Measurements from ENCODE around the gene EN2.

The EN2 gene

DNA sequence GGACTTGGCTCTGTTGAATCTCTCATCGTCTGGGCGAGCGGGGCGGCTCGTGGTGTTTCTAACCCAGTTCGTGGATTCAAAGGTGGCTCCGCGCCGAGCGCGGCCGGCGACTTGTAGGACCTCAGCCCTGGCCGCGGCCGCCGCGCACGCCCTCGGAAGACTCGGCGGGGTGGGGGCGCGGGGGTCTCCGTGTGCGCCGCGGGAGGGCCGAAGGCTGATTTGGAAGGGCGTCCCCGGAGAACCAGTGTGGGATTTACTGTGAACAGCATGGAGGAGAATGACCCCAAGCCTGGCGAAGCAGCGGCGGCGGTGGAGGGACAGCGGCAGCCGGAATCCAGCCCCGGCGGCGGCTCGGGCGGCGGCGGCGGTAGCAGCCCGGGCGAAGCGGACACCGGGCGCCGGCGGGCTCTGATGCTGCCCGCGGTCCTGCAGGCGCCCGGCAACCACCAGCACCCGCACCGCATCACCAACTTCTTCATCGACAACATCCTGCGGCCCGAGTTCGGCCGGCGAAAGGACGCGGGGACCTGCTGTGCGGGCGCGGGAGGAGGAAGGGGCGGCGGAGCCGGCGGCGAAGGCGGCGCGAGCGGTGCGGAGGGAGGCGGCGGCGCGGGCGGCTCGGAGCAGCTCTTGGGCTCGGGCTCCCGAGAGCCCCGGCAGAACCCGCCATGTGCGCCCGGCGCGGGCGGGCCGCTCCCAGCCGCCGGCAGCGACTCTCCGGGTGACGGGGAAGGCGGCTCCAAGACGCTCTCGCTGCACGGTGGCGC, at the start of gene EN2:
Gene EN2 (plus strand): TSS at position 19 of the 767 bp plus-strand sequence. CDS start 249 bp downstream, at position 268.
- Mint-ChIP-seq H3K36me3 (no peaks in the 10 kb centered on the region), H3K4me1 (peaks cover 8% of the 10 kb centered on the region), H3K4me3 (peak within 1 kb of the TSS; percentile 71), H3K9me3 (peaks cover 2% of the 10 kb centered on the region), H3K27me3 (peaks cover 31% of the 10 kb centered on the region), H3K27ac (peak within 1 kb of the TSS; percentile 68)
- ATAC-seq (ENCODE audit: low read depth) = no peak
- DNase-seq (ENCODE audit: low spot score in 2 of 2) = peak in 1 of 2 donors; percentile 35

DNA sequence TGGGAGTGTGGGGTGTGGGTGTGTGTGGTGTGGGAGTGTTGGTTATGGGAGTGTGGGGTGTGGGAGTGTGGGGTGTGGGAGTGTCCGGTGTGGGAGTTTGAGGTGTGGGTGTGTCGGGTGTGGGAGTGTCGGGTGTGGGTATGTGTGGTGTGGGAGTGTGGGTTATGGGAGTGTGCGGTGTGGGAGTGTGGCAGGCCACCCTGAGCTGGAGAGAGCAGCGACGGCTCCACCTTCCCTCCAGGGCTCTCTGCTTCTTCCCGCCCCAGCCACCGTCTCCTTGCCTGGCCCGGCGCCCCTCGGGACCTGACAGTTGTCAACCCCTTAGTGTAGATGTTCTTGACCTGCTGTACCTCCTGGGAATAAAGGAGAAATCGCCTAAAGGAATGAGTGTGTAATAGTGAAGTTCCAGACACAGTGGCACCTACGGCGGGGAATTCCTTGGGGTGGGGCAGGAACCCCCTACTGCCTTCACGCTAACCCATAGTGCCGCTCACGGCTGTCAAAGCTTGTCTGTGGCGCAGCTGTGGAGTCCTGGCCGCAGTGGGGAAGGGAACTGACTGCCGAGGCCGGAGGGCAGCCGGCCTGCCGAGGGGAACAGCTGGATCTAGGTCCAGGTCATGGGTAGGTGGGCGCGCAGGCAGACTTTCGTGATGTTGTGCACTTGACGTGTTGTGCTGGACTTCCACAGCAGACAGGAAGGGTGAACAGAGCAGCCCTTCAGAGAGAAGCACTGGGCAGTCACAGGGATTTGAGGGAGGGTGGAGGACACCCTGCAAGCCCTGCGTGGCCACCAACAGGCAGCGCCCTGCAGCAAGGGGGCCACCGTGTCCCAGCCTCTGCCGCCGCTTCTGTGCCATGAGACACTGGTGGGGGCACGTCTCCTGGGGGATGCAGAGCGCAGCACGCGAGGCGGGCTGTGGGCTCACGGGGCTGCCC, 49.0 kb upstream of the EN2 start:
- H3K36me3 Mint-ChIP-seq = no peaks in the 10 kb centered on the region
- peaks cover 10% of the 10 kb centered on the region for H3K4me1 Mint-ChIP-seq
- DNase-seq (ENCODE audit: low spot score in 2 of 2) (no peak), ATAC-seq (ENCODE audit: low read depth) (peak; percentile 34)
- H3K27ac Mint-ChIP-seq = no peak overlapping the region
- H3K4me3 Mint-ChIP-seq = no peak overlapping the region
- H3K9me3 Mint-ChIP-seq = no peaks in the 10 kb centered on the region
- H3K27me3 Mint-ChIP-seq = peaks cover 23% of the 10 kb centered on the region

DNA sequence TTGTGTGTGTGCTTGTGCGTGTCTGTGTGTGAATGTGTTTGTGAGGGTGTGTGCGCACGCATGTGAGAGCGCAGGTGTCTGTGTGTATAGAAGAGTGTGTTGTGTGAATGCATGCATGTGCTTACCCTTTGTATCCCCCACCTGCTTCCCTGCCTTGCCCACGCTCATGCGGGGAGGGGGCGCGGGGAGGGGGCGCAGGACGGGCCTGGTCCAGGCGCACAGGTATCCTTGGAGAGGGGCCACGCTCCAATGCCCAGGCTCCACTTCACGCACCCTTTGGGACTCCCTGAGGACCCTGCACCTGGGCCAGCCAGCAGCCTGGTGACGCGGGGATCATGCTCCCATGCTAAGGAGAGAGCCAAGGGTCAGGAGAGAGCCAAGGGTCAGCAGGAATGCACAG, 47.9 kb upstream of the EN2 start:
- no peak for DNase-seq (ENCODE audit: low spot score in 2 of 2)
- no peak overlapping the region for H3K27ac Mint-ChIP-seq
- no peak for ATAC-seq (ENCODE audit: low read depth)
- H3K27me3 Mint-ChIP-seq = peaks cover 23% of the 10 kb centered on the region
- no peaks in the 10 kb centered on the region for H3K36me3 Mint-ChIP-seq
- no peaks in the 10 kb centered on the region for H3K9me3 Mint-ChIP-seq
- H3K4me3 Mint-ChIP-seq = no peak overlapping the region
- H3K4me1 Mint-ChIP-seq = peaks cover 10% of the 10 kb centered on the region

DNA sequence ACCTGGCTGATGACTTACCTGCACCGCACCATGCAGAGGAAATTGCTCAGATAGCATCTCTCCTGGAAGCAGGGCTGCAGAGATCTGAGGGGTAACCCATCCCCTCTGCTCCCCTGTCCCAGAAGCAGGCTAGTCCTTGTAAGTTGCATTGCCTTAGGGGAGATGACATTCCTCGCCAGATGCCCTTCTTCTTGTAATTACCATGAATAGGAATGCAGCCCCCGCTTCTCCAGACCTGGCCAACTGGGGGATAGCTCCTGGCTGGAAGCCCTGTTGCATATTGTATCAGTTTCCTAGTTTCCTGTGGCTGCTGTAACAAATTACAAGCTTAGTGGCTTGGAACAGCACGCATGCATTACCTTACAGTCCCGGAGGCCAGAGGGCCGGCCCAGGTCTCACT, 47.5 kb upstream of the EN2 start:
- no peak for DNase-seq (ENCODE audit: low spot score in 2 of 2)
- Mint-ChIP-seq H3K27ac (no peak overlapping the region), H3K27me3 (peaks cover 23% of the 10 kb centered on the region), H3K9me3 (no peaks in the 10 kb centered on the region), H3K4me3 (no peak overlapping the region), H3K36me3 (no peaks in the 10 kb centered on the region), H3K4me1 (peaks cover 10% of the 10 kb centered on the region)
- ATAC-seq (ENCODE audit: low read depth) = no peak

DNA sequence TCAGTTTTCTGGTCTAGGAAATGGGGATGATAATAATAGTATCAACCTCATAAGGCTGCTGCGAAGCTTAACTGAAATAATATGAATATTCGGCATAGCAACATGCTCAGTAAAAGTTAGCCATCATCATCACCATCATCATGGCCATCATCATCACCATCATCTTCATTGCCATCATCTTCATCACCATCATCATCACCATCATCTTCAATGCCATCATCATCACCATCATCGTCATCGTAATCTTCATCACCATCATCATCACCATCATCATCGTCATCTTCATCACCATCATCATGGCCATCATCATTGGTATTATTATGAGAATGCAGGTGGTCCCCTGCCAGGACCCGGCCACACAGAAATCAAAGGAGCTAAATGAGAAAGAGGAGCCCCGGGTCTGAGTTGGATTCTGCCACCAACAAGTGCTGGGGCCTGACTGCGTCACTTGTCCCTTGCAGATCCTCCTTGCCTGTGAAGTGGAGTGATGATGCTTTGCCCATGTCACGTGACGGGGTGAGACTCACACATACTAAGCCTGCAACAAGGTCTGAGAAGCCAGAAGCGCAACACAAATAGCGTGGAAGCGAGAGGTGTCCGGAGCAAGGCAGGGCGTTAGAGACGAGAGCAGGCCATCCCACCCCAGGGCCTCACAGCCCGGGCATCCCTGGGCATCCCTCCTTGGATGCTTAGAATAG, 46.1 kb upstream of the EN2 start:
- Mint-ChIP-seq H3K27ac (no peak overlapping the region), H3K36me3 (no peaks in the 10 kb centered on the region), H3K9me3 (no peaks in the 10 kb centered on the region), H3K27me3 (peaks cover 13% of the 10 kb centered on the region), H3K4me3 (no peak overlapping the region), H3K4me1 (peaks cover 10% of the 10 kb centered on the region)
- ATAC-seq (ENCODE audit: low read depth) (no peak), DNase-seq (ENCODE audit: low spot score in 2 of 2) (no peak)

DNA sequence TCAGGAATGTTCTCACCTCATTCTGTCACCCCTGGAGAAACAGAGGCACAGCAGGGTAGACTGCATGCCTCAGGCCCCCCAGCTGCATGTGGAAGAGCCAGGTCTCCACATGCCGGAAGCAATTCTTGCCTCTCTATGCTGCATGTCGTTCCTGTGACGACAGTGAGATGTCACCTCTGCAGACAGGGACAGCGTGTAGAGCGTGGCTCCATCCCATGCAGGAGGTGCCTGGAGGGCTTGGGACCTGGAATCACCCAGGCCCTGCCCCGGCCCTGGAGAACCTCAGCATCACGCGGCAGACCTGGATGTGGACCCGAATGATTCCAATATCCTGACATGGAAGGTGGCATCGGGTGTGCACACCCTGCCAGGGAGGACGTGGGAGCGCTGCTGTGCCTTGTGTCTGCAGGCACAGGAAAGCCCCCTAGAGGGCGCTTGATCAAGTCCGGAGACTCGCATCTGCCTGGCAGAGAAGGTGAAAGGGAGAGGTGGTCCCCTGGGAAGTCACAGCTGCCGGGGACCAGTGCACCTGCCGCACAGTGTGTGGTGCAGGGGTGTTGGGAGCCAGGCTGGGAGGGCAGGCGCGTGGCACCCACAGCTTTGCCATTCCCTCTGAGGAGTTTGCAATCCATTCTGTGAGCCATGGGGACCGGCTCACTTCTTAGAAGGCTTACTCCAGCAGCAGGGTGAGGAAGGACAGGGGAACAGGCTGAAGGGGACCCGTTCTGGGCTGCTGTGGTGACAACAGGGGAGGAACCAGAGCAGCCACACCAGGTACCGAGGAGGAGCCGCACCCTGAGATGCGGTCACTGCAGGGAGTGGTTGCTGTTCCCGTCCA, 45.3 kb upstream of the EN2 start:
- peaks cover 14% of the 10 kb centered on the region for H3K27me3 Mint-ChIP-seq
- no peak overlapping the region for H3K27ac Mint-ChIP-seq

DNA sequence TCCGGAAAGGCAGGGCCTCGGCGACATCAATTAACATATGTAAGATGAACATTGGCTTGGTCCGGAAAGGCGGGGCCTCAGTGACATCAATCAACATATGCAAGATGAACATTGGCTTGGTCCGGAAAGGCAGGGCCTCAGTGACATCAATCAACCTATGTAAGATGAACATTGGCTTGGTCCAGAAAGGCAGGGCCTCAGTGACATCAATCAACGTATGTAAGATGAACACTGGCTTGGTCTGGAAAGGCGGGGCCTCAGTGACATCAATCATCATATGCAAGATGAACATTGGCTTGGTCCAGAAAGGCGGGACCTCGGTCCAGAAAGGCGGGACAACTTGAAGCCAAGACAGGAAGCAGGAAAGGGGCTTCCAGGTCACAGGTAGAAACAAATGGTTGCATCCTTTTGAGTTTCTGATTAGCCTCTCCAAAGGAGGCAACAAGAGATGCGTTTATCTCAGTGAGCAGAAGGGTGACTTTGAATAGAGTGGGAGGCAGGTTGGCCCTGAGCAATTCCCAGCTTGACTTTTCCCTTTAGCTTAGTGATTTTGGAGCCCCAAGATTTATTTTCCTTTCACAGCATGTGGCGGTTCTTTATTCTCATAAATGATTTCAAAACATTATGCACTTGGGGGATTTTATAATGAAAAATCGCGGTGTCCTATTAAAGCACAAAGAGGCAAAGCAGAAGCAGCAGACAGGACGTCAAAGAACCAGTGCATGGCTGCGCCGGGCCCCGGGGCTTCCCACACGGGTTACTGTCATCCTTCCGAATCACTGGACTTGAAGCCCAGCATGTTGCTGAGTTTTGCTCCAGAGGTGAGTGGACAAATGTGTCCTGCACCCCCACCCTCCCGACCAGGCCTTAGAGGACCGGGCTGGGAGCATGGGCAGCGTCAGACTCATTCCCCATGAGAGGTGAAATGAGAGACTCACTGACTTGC, 43.1 kb upstream of the EN2 start:
- DNase-seq (ENCODE audit: low spot score in 2 of 2) = no peak
- H3K4me1 Mint-ChIP-seq = peaks cover 8% of the 10 kb centered on the region
- H3K9me3 Mint-ChIP-seq = no peaks in the 10 kb centered on the region
- ATAC-seq (ENCODE audit: low read depth) = no peak
- H3K27me3 Mint-ChIP-seq = peaks cover 19% of the 10 kb centered on the region
- H3K36me3 Mint-ChIP-seq = no peaks in the 10 kb centered on the region
- no peak overlapping the region for H3K4me3 Mint-ChIP-seq
- H3K27ac Mint-ChIP-seq = no peak overlapping the region

More for the DNA sequence above, 45.3 kb upstream of the EN2 start:
- ATAC-seq (ENCODE audit: low read depth) (peak; percentile 62), DNase-seq (ENCODE audit: low spot score in 2 of 2) (peak; percentile 26 to 28)
- peaks cover 10% of the 10 kb centered on the region for H3K4me1 Mint-ChIP-seq
- no peak overlapping the region for H3K4me3 Mint-ChIP-seq
- H3K9me3 Mint-ChIP-seq = no peaks in the 10 kb centered on the region
- H3K36me3 Mint-ChIP-seq = no peaks in the 10 kb centered on the region

DNA sequence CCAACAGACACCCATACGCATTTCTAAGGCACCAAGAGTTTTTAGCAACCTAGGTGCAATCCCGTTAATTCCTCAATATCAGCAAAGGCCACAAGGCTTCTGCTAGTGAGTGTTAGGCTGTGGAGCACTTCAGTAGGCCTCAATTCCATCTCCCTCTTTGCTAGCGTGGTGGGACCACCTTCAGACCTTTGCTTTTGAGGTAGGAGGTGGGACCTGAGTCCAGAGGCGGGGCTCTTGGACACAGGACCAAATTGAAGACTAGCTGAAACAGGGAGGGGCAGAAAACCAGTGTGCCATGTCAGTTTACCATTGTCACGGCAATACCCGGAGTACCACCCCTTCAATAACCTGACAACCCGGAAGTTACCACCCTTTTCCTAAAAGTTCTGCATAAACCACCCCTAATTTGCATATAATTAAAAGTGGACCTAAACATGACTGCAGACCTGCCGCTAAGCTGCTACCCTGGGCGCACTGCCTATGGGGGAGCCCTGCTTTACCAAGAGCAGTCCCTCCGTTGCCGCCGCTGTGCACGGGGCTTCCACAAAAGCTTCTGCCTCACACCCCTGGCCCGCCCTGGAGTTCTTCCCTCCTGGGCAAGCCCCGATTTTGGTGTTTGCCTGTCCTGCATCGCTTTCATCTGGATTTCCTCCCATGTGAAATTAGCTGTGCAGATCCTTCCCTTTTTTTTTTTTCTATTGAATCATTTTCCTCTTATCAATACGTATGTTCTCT, 41.1 kb upstream of the EN2 start:
- peaks cover 18% of the 10 kb centered on the region for H3K27me3 Mint-ChIP-seq
- no peak overlapping the region for H3K4me3 Mint-ChIP-seq
- no peak for ATAC-seq (ENCODE audit: low read depth)

DNA sequence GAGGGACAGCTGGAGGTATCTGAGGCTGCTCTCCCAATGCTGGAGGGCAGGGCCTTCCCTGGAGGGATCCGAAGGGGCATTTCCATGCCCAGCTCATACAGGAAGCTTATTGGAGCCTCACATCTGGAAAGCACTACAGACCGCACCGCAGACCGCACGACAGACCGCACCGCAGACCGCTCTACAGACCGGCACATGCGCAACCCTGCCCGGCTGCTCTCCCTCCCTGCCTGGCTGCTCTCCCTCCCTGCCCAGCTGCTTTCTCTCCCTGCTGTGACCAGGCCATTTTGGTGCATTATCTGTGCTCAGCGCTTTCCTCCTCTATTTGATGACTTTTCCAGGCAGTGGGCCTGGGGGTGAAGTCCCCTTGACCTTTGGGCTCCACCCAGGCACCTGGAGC, 39.6 kb upstream of the EN2 start:
- H3K9me3 Mint-ChIP-seq = no peaks in the 10 kb centered on the region
- peaks cover 23% of the 10 kb centered on the region for H3K27me3 Mint-ChIP-seq
- no peak overlapping the region for H3K4me3 Mint-ChIP-seq
- H3K36me3 Mint-ChIP-seq = no peaks in the 10 kb centered on the region
- H3K4me1 Mint-ChIP-seq = no peaks in the 10 kb centered on the region
- no peak for DNase-seq (ENCODE audit: low spot score in 2 of 2)
- ATAC-seq (ENCODE audit: low read depth) = no peak
- H3K27ac Mint-ChIP-seq = no peak overlapping the region

More for the DNA sequence above, 41.1 kb upstream of the EN2 start:
- H3K36me3 Mint-ChIP-seq = no peaks in the 10 kb centered on the region
- H3K4me1 Mint-ChIP-seq = peaks cover 5% of the 10 kb centered on the region
- no peaks in the 10 kb centered on the region for H3K9me3 Mint-ChIP-seq
- no peak for DNase-seq (ENCODE audit: low spot score in 2 of 2)
- no peak overlapping the region for H3K27ac Mint-ChIP-seq

DNA sequence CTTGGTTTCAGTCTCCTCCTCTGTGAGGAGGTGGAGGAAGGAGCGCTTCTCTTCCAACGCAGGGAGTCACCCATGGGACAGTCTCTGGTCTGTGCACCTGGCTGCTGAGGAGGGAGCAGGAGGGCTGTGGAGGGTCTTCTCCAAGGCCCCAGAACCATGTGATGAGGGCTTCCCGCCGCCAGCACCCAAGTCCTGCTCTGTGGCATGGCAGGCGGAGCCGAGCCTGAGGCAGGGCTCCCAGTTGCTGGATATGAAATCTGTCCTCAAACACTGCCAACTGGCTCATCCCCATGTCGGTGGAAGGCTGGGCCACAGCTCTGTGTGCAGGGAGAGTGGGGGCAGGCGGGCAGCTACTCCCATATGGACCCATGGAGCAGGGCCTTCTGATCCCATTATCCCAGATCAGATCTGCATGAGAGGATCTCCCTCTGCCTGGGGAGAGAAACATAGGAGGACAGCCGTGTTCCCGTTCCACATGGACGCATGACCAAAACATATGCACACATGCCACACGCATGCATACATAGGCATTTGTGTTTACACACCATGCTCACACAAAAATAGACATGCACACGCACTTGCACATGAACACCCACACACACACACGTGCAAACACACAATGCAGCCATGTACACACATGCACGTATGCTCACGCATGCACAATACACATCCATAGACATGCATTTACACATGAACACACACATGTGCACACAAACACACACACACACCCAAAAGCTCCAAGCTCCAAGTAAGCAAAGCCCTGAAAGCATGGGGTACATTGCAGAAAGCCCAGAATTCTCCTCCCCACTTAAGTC, 38.8 kb upstream of the EN2 start:
- Mint-ChIP-seq H3K27me3 (peaks cover 24% of the 10 kb centered on the region), H3K4me1 (no peaks in the 10 kb centered on the region), H3K9me3 (no peaks in the 10 kb centered on the region), H3K4me3 (no peak overlapping the region), H3K27ac (no peak overlapping the region), H3K36me3 (no peaks in the 10 kb centered on the region)
- ATAC-seq (ENCODE audit: low read depth) (no peak), DNase-seq (ENCODE audit: low spot score in 2 of 2) (no peak)

DNA sequence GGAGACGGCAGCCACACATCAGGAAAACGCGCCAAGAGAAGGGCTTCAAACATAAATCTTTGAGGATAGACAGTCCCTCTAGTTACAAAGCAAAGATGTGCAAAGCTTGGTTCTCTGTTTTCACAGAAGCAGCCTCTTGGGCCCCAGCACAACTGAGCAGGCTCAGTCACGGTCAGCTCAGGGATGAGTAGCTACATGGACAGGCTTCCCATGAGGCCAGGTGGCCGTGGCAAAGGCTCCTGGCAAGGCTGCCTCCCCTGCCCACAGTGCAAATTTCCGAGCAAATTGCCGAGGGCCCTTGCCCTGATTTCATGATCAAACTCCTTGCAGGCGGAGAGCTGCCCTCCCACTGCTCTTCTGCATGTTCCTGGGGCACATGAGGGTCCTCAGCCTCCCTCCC, 37.8 kb upstream of the EN2 start:
- no peak for ATAC-seq (ENCODE audit: low read depth)
- no peak for DNase-seq (ENCODE audit: low spot score in 2 of 2)
- Mint-ChIP-seq H3K27me3 (peaks cover 26% of the 10 kb centered on the region), H3K9me3 (no peaks in the 10 kb centered on the region), H3K4me1 (no peaks in the 10 kb centered on the region), H3K4me3 (no peak overlapping the region), H3K36me3 (no peaks in the 10 kb centered on the region), H3K27ac (no peak overlapping the region)

Measured in memory B cell (primary cell).